ENCODE data around the gene ARSI.

The ARSI gene

DNA sequence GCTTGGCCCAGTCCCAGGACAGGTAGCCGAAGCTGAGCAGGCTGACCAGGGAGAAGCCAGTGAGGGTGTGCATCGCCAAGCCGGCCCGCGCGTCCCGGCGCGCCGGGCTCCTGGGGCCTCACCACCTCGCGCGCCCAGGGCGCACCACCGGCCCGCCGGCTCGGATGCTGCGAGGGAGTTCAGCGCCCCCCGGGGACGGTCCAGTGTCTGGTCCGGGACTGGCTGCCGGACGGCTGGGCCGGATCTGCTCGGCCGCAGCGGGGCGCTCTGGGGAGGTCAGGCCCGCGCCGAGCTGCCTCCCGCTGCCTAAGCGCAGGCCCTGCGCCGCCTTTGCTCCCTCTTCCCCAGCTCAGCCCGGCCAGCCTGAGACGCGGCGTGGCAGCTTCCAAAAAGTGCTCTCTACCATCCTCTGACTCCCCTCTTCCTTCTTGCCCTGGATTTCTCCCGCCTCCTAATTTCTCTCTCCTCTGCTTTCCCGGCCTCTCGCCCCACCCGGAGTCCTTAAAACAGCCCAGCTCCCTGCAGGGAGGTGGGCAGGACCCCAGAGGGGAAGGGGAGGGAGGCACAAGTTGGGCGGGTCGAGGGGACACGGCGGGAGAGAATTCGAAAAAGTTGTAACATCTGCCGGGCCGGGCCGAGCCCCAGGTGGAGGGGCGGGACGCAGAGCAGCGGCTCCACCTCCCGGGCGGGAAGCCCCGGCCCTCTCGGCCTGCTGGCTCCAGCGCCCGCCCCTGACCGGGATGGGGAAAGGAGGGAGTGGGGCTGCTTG is at the start of gene ARSI:
TSS of gene ARSI (minus strand) at position 605 of the 769 bp plus-strand sequence. CDS start at position 73, 532 bp downstream.
- no peak for DNase-seq (ENCODE audit: low read depth in 2 of 2)

GRCh38 chr5:150350524-150351344 is 48.0 kb upstream of the ARSI start:
- peak; percentile 13 to 37 for DNase-seq (ENCODE audit: low read depth in 2 of 2)

DNA sequence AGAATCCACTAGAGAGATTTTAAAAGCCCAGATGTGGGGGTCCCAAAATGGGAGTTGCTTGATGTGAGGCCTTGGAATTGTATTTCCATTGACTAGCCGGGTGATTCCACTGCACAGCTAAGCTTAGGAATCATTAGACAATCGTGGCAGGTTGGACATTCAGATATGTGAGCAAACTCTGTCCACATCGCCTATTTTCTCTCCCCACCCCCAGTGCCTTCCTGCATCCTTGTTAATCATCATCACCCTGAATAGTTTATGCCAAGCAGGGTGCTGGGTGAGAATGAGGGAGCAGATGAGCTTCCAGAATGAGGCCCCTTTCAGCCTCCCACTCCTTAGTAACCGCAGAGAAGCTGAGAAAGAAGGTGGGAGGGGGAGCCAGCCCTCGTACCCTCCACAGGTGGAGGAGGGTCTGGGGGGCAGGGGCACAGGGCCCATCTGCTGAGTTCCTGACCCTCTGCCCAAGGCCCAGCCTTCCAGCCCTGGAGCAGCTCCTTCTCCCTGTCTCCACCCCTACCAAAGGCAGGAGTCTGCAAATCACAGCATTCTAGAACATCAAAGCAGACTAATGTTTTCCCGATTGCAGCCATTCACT is 47.1 kb upstream of the ARSI start:
- no peak for DNase-seq (ENCODE audit: low read depth in 2 of 2)

- no peak for DNase-seq (ENCODE audit: low read depth in 2 of 2)
Measured at GRCh38 chr5:150347451-150347850, 44.7 kb upstream of the ARSI start.

DNA sequence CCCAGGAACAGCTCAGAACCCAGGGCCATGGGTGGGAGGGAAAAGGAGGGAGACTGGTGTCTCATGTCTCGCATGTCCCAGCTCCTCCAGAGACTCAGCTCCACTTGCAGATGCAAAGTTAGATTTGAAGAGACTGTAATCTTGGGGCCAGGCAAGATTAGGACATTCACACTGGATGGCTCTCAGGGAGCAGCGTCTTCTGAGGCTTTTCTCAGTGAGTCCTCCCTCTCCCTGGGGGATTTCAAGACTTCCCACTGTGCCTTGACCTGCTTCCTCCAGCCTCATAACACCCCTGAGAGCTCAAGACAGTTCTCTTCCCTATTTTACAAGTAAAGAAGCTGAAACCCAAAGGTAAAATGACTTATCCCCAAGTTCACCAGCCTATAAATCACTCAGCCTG is 44.3 kb upstream of the ARSI start:
- DNase-seq (ENCODE audit: low read depth in 2 of 2): no peak

- no peak for DNase-seq (ENCODE audit: low read depth in 2 of 2)
Measured at GRCh38 chr5:150346592-150346991, 43.9 kb upstream of the ARSI start.

DNA sequence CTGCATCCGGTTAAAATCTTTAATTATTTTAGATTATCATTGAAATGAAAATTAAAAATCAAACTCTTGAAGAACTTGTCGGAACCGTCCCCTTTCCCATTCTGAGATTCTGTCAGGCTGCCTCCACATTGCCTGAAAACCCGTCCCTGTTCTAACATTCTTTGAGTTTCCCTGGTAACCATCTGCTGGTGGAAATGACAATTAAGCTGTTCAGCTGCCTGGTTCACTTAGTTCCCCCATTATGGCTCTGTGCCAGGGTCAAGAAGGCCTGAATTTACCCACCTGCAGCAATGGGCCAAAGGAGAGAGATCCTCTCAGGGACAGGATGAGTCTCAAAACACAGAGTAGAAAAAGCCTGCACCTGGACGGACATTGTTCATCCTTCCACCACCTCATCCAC is 43.0 kb upstream of the ARSI start:
- DNase-seq (ENCODE audit: low read depth in 2 of 2): no peak

DNA sequence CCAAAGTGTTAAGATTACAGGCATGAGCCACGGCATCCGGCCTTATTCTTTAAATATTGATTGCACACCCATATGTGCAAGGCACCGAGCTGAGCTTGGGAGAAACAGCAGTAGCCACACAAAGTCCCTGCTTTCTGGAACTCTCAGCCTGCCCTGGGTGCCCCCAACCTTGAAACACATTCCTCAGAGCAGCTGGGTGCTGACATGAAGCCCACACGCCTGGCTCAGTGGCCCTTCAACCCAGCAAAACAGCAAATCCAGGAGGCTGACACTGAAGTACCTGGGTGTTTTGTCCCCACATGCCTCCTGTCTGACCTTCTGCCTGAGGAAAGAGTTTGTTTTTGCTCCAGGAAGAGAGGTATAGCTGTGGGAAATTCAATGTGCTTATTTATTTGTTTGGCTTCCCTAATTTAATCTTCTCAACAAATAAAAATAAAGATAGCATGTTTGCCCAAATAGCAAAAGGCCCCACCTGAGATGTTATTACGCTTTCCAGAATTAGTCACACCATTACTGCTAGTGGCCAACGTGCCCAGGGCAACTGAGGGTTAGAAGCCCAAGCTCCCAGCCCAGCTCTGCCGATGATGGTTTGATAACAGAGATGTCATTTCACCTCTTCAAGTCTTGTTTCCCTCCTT is 41.4 kb upstream of the ARSI start:
- no peak for DNase-seq (ENCODE audit: low read depth in 2 of 2)

DNA sequence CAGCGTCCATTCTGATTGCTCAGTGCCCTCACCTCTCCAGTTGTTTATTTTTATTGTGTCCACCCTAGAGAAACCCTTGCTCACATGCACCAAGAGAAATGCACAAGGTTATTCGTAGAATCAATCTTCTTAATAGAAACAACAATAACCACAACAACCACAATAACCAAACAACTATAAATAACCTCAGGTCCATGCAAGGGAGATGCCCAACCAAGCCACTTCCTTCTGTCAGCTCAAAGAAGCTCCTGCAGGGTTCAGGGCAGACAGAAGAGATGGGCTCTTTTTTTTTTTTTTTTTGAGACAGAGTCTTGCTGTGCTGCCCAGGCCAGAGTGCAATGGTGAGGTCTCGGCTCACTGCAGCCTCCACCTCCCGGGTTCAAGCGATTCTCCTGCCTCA is 39.9 kb upstream of the ARSI start:
- DNase-seq (ENCODE audit: low read depth in 2 of 2): no peak

DNA sequence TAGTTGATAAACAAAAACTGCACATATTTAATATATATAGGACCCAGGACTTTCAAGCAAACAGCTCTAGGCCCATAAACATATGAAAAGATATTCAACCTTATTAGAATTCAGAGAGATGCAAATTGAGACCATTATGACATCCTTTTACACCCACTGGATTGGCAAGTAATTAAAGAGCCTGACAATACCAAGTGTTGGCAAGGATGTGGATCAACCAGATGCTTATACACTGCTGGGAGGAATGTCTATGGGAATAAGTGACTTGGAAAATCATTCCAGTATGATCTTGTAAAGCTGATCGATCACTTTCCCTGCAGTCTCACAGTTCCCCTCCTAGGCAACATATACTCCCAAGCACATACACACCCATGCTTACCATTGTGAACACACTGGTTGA is 39.3 kb upstream of the ARSI start:
- no peak for DNase-seq (ENCODE audit: low read depth in 2 of 2)

DNA sequence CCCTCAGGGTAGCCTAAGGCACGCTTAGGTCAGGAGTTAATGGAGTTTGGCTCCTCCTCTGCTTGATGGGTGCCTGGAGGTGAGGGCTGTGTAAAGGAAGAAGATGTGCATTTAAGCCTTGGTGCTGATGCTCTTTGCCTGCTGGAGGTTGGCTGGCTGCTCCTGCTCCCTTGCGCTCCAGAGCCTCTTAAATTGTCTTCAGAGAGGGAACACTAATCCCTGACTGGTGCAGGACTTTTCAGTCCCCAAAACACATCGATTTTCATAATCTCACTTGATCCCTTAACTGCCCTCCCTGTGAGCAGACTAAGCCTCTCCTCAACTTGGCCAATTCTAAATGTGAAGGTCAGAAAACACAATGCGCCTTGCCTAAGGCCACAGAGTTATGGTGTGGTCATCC is 38.6 kb upstream of the ARSI start:
- DNase-seq (ENCODE audit: low read depth in 2 of 2): no peak

DNA sequence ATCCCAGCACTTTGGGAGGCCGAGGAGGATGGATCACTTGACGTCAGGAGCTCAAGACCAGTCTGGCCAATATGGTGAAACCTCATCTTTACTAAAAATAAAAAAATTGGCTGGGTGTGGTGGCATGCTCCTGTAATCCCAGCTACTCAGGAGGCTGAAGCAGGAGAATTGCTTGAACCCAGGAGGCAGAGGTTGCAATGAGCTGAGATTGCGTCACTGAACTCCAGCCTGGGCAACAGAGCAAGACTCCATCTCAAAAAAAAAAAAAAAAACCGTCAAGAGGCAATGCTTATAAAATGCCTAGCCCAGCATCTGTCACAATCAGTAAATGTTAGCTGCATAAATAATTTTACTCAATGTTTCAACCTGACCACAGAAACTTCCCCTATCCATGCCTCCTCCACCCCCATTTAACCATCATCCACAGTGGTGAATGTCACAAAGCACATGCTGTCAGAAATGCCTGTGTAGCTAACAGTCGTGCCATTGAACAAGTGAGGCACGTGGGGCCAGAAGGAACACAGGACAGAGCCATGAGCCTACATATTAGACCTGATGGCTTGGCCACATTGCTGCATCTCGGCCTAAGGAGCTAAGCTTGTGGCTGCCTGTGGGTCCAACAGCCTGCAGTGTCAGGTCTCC is 38.0 kb upstream of the ARSI start:
- DNase-seq (ENCODE audit: low read depth in 2 of 2): no peak

GRCh38 chr5:150339841-150340240 is 37.1 kb upstream of the ARSI start:
- no peak for DNase-seq (ENCODE audit: low read depth in 2 of 2)

GRCh38 chr5:150339165-150339564 is 36.5 kb upstream of the ARSI start:
- no peak for DNase-seq (ENCODE audit: low read depth in 2 of 2)

- DNase-seq (ENCODE audit: low read depth in 2 of 2): no peak
Measured at GRCh38 chr5:150338546-150338945, 35.8 kb upstream of the ARSI start.

DNA sequence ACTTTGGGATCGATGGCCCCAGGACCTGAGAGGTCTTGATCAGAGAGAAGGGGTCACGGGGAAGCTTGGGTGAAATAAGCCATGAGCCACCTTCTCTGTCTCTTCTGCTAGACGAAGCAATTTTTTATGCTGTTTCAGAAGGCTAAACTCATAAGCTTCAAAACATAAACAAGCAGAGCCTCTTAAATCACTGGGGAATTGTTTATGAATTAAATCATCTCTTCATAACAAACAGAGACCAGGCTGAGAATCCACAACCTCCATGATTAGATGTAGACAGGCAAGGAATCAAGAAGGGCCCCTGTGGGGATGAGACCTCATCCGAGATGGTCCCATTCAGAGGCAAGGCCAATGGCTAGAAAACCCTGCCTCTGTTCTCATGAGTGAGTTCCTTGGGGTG is 33.1 kb upstream of the ARSI start:
- no peak for DNase-seq (ENCODE audit: low read depth in 2 of 2)

GRCh38 chr5:150333400-150333799 is 30.7 kb upstream of the ARSI start:
- no peak for DNase-seq (ENCODE audit: low read depth in 2 of 2)

GRCh38 chr5:150329881-150330876 is 27.5 kb upstream of the ARSI start:
- DNase-seq (ENCODE audit: low read depth in 2 of 2): no peak

- no peak for DNase-seq (ENCODE audit: low read depth in 2 of 2)
Measured at GRCh38 chr5:150329038-150329437, 26.3 kb upstream of the ARSI start.

DNA sequence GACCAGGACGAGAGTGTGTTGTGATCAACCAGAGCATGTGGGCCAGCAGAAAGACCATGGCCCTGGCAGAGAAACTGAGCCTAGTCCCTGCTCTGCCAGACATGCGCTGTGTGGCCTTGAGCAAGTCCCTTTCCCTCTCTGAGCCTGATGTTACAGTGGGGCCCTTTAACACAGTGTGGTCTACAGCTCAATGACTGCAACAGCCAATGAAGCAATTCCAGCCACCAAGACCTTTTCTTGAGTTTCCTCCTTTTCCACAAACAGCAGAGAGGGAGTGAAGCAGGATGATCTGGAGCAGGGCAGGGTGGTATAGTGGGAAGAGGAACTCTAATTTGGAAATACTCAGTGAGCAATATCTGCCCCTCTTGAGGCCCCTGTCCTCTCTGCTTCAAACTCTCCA is 25.8 kb upstream of the ARSI start:
- no peak for DNase-seq (ENCODE audit: low read depth in 2 of 2)

- DNase-seq (ENCODE audit: low read depth in 2 of 2): no peak
Measured at GRCh38 chr5:150327139-150327538, 24.4 kb upstream of the ARSI start.

Measured in stimulated activated CD8-positive, alpha-beta memory T cell treated with anti-CD3 and anti-CD28 coated beads, Interleukin-2, amount 100 ng/mL, for 48 hours (primary cell).